NCI-H1105 (cell line): ENCODE data around the gene DYNC1I2.
"Not testable (repeated sequence)": the region's sequence is repeated elsewhere in the genome, so short reads cannot be mapped to it uniquely, and the experiment has no call there.

Experiments used
- DNase-seq: peaks from one replicate; lab custom pipeline; 2025; lab: John Stamatoyannopoulos, UW

Gene DYNC1I2

GRCh38 chr2:171718720-171719119 lies 31.5 kb downstream of the DYNC1I2 start:
- no peak for DNase-seq

- no peak for DNase-seq
Measured at GRCh38 chr2:171719660-171720059, 32.4 kb downstream of the DYNC1I2 start.

- DNase-seq = peak; percentile 70
Measured at GRCh38 chr2:171723716-171724683, 36.7 kb downstream of the DYNC1I2 start.

- no peak for DNase-seq
Measured at GRCh38 chr2:171726847-171727450, 39.7 kb downstream of the DYNC1I2 start.

GRCh38 chr2:171728989-171729951 lies 42.0 kb downstream of the DYNC1I2 start:
- no peak for DNase-seq

GRCh38 chr2:171729952-171730317 lies 42.7 kb downstream of the DYNC1I2 start:
- DNase-seq = no peak

- no peak for DNase-seq
Measured at GRCh38 chr2:171735991-171736710, 48.9 kb downstream of the DYNC1I2 start.

- DNase-seq = no peak
Measured at GRCh38 chr2:171741189-171741588, 53.9 kb downstream of the DYNC1I2 start.

- no peak for DNase-seq
Measured at GRCh38 chr2:171742760-171743159, 55.5 kb downstream of the DYNC1I2 start.

- DNase-seq = no peak
Measured at GRCh38 chr2:171745141-171745540, 57.9 kb downstream of the DYNC1I2 start.

- DNase-seq = no peak
Measured at GRCh38 chr2:171745806-171746205, 58.5 kb downstream of the DYNC1I2 start.

GRCh38 chr2:171747371-171747770 lies 60.1 kb downstream of the DYNC1I2 start:
- DNase-seq = no peak

- DNase-seq = no peak
Measured at GRCh38 chr2:171754254-171754939, 67.1 kb downstream of the DYNC1I2 start.

- not testable (repeated sequence) for DNase-seq
Measured at GRCh38 chr2:171758762-171759161, 71.5 kb downstream of the DYNC1I2 start.

GRCh38 chr2:171761176-171761575 lies 73.9 kb downstream of the DYNC1I2 start:
- not testable (repeated sequence) for DNase-seq

GRCh38 chr2:171762879-171763573 lies 75.8 kb downstream of the DYNC1I2 start:
- DNase-seq = no peak

GRCh38 chr2:171763602-171764001 lies 76.3 kb downstream of the DYNC1I2 start:
- no peak for DNase-seq

- DNase-seq = no peak
Measured at GRCh38 chr2:171771463-171771862, 84.2 kb downstream of the DYNC1I2 start.

GRCh38 chr2:171772373-171772772 lies 85.1 kb downstream of the DYNC1I2 start:
- no peak for DNase-seq

- not testable (repeated sequence) for DNase-seq
Measured at GRCh38 chr2:171774581-171774980, 87.3 kb downstream of the DYNC1I2 start.
